Activated naive CD8-positive, alpha-beta T cell treated with anti-CD3 and anti-CD28 coated beads, Interleukin-2, amount 50 U/mL, for 16 hours (primary cell): Measurements from ENCODE around the gene ZFTA.
"Not testable (repeated sequence)": the region's sequence is repeated elsewhere in the genome, so short reads cannot be mapped to it uniquely, and the experiment has no call there.

ENCODE experiments used
- DNase-seq: peaks from one replicate; pipeline ENCODE4 v3.0.0-alpha.2; 2020; ENCODE audit warnings: low read depth, low spot score

ZFTA gene

GRCh38 chr11:63775191-63775590, 6.6 kb upstream of the ZFTA start:
- no peak for DNase-seq

DNA sequence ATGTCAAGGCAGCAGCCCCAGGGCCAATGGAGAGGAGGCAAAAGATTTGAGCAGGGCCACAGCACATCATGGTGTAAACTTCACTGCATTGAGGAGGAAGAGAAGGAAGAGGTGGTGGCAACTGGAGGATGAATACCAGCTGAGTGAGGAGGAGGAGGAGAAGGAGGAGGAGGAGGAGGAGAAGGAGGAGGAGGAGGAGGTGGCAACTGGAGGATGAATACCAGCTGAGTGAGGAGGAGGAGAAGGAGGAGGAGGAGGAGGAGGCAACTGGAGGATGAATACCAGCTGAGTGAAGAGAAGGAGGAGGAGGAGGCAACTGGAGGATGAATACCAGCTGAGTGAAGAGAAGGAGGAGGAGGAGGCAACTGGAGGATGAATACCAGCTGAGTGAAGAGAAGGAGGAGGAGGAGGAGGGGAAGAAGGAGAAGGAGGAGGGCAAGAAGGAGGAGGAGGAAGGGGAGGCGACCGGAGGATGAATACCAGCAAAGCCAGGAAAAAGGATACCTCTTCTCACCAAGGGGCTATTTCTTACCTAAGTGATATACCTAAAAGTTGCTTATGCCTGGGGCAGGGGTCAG, 3.3 kb upstream of the ZFTA start:
- not testable (repeated sequence) for DNase-seq

DNA sequence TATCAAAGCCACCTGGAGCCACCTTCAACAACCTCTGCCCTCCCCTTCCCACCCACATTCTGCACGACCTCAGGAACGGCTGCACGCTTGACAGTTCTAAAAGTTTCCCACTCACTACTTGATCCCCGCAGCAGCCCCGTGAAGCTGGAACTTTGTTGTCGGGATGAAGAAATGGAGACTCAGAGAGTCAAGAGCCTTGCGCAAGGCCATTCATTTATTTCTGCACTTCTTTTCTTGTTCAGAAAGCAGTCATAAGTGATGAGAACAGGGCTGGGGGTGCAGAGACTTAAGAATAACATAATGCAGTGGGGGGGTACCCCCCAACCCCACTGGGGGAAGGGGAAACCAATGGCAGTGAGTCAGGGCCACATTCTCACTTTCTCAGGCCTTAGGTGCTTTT, 2.2 kb upstream of the ZFTA start:
- DNase-seq = no peak

GRCh38 chr11:63769714-63770455, 1.3 kb upstream of the ZFTA start:
- DNase-seq = no peak

DNA sequence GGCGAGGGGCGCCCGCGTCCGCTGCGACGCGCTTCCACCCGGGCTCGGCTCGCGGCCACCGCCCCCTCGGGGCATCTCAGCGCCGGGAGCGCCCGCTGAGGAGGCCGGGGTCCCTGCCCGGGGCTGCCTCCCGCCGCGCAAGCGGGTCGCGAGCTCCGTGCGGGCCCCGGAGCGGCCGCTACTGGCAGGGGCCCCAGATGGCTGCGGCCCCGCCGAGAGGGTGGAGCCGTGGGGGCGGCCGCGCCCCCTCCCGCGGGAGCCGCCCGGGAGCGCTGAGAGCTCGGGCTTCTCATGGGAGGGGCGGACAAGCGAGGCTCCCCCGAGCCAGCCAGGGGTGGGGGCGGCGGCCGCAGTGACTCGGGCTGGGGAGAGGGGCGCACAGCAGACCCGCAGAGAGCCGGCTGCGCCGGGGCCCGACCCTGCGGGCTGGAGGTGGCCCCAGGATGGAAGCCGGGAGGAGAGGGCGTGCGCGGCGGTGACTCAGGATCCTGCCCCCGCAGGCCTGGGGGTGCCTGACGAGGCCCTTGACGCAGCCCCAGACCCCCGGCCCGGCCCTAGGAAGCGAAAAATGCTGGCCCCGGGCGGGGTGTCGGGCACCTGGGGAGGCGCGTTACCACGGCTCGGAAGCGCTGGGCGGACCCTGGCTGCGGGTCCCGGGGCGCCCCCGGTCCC, 603 bp upstream of the ZFTA start:
- DNase-seq = no peak

GRCh38 chr11:63767565-63768236, 874 bp downstream of the ZFTA start:
- no peak for DNase-seq

DNA sequence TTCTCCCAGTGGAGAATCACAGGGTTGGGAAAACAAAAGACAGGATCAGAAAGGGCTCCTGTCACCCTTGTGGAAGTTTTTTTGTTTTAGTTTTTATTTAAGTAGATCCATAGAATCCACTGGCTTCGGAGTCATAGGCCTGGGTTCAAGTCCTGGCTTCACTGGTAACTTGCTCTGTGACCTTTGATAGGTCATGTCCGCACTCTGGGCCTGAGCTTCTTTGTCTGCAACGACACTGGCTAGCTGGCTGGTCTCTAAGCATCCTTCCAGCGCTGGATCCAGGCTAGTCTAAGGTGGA, 1.4 kb downstream of the ZFTA start:
- DNase-seq = no peak

- DNase-seq = no peak
These were observed 1.9 kb downstream of the ZFTA start for GRCh38 chr11:63766531-63767235.

- DNase-seq = no peak
These were observed 2.8 kb downstream of the ZFTA start for GRCh38 chr11:63765688-63766241.

DNA sequence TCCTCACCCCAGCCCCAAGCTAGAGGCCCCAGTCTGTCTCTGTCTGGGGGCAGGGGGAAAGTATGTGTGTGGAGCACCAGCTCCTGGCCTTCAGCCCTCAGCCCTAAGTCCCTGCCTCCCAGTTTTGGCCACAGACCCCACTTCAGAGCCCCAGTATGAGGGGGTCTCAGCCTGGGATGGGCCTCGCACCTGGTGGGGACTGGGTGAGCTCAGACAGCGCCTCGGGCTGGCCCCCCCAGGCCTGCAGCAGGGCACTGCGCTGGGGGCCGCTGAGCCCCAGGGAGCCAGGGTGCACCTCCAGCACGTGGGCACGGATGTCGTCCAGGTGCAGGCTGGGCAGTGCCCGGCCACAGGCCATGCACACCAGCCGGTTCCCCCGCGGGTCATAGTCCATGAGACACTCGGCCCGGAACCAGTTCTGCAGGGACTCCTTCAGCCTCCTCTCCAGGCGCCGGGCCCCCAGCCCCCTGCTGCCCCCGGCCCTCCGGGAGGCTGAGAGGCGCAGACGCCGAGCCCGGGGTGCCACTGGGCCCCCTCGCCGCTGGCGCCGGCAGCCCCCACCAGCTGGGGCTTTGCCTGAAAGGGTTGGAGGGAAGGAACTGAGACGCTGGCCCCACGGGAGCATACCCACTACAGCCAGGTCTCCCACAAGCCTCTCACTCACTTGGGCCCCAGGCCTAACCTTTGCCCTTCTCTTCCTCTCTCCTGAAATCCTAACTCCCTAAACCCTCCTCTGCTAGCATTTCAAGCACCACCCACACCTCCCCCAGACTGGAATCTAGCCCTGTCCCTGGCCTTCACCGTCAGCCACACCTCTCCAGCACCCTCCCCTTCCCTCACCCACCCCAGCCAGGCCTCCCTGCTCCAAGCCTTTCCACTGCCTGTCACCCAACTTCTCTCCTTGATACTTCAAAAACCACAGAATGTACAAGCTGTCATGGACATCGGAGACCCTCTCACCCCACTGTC, 3.6 kb downstream of the ZFTA start:
- no peak for DNase-seq

- no peak for DNase-seq
These were observed 4.3 kb downstream of the ZFTA start for GRCh38 chr11:63764340-63764678.

- no peak for DNase-seq
These were observed 4.9 kb downstream of the ZFTA start for GRCh38 chr11:63763496-63764339.

DNA sequence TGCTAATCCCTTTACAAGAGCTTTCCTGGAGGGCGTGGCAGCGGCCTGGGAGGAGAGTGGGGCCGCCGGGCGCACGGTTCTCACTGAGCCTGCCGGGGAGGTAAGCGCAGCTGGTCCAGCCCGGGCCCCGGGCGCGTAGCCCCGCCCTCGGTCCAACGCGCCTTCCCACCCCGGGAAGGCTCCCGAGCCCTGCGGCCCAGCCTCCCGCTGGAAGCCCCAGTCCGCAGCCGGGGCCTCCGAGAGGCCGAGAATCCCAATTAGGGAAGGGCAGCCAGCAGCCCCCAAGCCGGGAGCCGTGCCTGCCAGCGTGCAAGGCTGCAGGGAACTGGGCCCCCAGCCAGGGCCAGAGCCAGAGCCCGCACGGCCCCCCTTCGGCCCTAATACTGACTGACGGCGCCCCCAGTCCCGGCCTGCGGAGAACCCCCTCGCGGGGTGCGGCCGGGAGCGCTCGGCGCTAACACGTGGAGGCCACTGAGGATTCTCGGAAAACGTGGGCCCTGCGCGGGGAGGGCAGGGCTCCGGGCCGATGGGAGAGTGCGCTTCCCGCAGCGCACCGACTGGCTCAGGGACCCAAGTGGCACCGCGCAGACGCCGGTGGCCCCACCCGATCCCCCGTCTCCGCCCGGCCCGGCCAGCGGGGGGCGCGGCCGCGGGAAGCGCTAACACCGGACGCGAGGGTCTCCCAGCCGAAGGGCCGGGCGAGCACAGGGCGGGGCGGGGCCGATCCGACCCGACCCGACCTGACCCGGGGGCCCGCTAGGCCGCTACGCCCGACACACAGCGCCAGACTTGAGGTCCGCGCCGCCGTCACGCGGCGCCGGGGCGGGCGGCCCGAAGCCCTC, 5.7 kb downstream of the ZFTA start:
- no peak for DNase-seq

DNA sequence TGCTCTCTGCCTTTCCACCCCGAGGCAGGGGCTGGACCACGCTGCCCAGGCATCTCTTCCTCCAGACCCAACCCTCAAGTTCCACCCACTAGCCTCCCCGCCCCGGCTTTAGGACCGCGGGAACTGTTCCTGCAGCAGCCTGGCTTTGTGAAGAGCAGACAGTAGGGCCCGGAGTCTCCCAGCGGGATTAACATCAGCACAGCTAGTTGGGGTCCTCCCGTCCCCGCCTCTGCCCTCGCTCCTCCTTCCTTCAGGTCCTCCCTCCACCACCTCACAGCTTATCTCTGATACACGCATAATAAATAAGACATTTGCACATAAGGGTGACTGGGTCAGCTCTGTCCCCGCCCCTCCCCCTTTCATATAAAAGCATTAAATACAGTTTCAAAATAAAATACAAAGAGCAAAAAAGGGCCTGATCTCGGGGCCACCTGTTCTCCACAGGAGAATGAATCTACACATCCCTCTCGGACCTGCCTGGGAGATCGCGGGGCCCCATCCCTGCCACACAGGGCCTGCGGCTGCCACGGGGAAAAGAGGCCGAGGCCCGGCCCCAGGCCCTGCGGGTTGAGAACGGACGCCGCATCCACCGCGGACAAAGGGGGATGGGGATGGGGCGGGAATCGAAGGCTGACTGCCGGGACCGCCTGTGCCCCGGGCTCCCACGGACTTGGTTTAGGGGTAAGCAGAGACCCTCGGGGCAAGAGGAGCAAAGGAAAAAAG, 6.5 kb downstream of the ZFTA start:
- DNase-seq = no peak

GRCh38 chr11:63761188-63761587, 7.4 kb downstream of the ZFTA start:
- no peak for DNase-seq

DNA sequence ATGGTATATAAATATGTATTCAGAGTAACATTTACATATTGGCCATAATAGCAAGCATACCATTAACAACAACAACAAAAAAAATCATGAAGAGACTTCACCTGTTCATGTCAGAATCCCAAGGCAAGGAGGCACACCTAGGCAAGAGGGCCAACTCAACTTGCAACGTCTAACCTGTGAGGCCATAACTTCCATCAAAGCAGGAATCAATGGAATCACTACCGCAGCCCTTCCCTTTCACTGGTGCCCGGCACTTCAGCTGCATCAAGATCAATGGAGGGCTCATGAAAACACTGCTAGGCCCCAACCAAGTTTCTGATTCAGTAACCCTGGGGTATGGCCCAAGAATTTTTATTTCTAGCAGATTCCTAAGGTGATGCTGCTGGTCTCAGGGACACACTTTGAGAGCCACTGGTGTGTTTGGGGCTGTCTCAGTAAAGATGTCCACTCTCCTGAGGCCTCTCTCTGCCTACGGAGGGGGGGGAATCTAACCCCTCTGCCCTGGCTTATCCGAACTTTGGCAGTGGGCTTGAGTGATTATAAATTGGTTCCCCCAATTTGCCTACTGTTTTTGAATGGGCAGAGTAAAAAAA, 8.0 kb downstream of the ZFTA start:
- DNase-seq = no peak

DNA sequence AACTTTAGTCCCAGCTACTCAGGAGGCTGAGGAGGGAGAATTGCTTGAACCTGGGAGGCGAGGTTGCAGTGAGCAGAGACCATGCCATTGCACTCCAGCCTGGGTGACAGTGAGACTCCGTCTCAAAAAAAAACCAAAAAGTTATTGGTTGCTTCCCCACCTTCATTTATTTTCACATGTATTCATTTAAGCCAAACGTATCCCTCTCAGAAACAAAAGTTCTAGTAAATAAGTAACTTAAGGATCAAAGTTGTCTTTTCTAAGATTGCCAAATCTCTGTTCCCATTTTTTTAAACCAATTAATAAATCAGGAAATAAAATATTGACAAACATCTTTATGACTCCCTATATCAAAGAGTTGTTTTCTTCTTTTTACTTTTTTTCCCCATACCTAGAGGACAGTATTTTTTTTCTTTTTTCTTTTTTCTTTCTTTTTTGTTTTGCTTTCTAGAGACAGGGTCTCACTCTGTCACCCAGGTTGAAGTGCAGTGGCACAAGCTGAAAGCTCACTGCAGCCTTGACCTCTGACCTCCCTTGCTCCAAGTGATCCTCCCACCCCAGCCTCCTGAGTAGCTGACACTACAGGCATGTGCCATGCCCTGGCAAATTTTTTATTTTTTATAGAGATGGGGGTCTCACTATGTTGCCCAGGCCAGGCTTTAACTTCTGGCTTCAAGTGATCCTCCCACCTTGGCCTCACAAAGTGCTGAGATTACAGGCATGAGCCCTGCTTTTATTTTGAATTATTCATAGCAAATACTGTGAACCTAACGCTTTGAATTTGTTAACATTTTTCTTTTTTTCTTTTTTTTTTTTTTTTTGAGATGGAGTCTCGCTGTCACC, 11.4 kb downstream of the ZFTA start:
- DNase-seq = no peak
